SU-DHL-6 (cell line): Measurements from ENCODE around the gene PID1.

Experiments used
- H2AFZ ChIP-seq: fragments of 200-600 bp; sonication (generic); 2 replicates; pipeline ENCODE4 v1.6.1; 2014; ENCODE audit warnings: low read depth, mild to moderate bottlenecking, moderate library complexity, mixed read lengths, antibody characterized with exemption, low read length; ENCODE audit not compliant: severe bottlenecking
- H3F3A ChIP-seq: fragments of 200-600 bp; shearing (Covaris generic); 2 replicates; pipeline ENCODE4 v1.6.0; 2016; ENCODE audit warnings: antibody characterized with exemption, mild to moderate bottlenecking; ENCODE audit not compliant: insufficient read depth
- H3K27ac ChIP-seq: fragments of 200-600 bp; sonication (generic); 2 replicates; pipeline ENCODE4 v1.5.1; 2016; ENCODE audit warnings: low read depth, mild to moderate bottlenecking, low read length, moderate library complexity, mixed read lengths
- H3K27me3 ChIP-seq: fragments of 200-600 bp; sonication (generic), shearing (Covaris generic); 2 replicates; pipeline ENCODE4 v1.6.0; 2014; ENCODE audit warnings: mild to moderate bottlenecking, low read length
- H3K36me3 ChIP-seq: fragments of 200-600 bp; sonication (generic); 2 replicates; pipeline ENCODE4 v1.6.1; 2014; ENCODE audit warnings: mild to moderate bottlenecking, low read length, mixed read lengths
- H3K4me2 ChIP-seq: fragments of 300-600, 200-600 bp; shearing (Covaris generic), sonication (generic); 2 replicates; pipeline ENCODE4 v1.6.0; 2014; ENCODE audit warnings: low read length, low read depth, mild to moderate bottlenecking; ENCODE audit not compliant: poor library complexity, severe bottlenecking
- H3K4me3 ChIP-seq: fragments of 200-600 bp; sonication (generic); 2 replicates; pipeline ENCODE4 v1.5.1; 2014; ENCODE audit warnings: antibody characterized with exemption, low read length, mild to moderate bottlenecking, mixed read lengths; ENCODE audit not compliant: insufficient read depth, poor library complexity, severe bottlenecking
- H3K79me2 ChIP-seq: fragments of 200-600 bp; sonication (generic); 2 replicates; pipeline ENCODE4 v1.6.1; 2014; ENCODE audit warnings: mild to moderate bottlenecking, low read length, moderate library complexity; ENCODE audit not compliant: insufficient read depth
- H3K9ac ChIP-seq: fragments of 200-600 bp; sonication (generic); 2 replicates; pipeline ENCODE4 v1.7.0; 2014; ENCODE audit warnings: mild to moderate bottlenecking, low read length
- H3K9me2 ChIP-seq: fragments of 200-600 bp; sonication (generic); replicated peaks from 2 replicates; pipeline ENCODE4 v1.6.1; 2014; ENCODE audit warnings: low read length; ENCODE audit not compliant: insufficient read depth
- H3K9me3 ChIP-seq: fragments of 200-600 bp; sonication (generic); 2 replicates; pipeline ENCODE4 v1.6.1; 2014; ENCODE audit warnings: low read length, mixed read lengths; ENCODE audit not compliant: insufficient read depth
- H4K20me1 ChIP-seq: fragments of 200-600 bp; sonication (generic); 2 replicates; pipeline ENCODE4 v1.6.1; 2014; ENCODE audit warnings: low read depth, mild to moderate bottlenecking, antibody characterized with exemption, low read length, moderate library complexity, mixed read lengths
- CTCF ChIP-seq: fragments of 200-600 bp; sonication (generic); IDR thresholded peaks from one replicate; pipeline ENCODE4 v1.5.1; 2017; ENCODE audit warnings: antibody characterized with exemption, mild to moderate bottlenecking, low read length, moderate library complexity; ENCODE audit not compliant: insufficient read depth, poor library complexity, severe bottlenecking
- EZH2phosphoT487 ChIP-seq: fragments of 200-600 bp; sonication (generic), shearing (Covaris generic); conservative IDR thresholded peaks from 2 replicates; pipeline ENCODE4 v1.6.1; 2018; ENCODE audit warnings: mild to moderate bottlenecking, antibody characterized with exemption, low read length, moderate library complexity, mixed read lengths

The PID1 gene

GRCh38 chr2:229037621-229038020, 233.5 kb downstream of the PID1 start:
- Histone ChIP-seq H4K20me1 (no peaks in the 10 kb centered on the region), H3K9me2 (no peaks in the 10 kb centered on the region), H3K36me3 (no peaks in the 10 kb centered on the region), H3K9me3 (no peaks in the 10 kb centered on the region), H3K4me3 (no peak overlapping the region), H3K4me2 (no peak overlapping the region), H3K27ac (no peak overlapping the region), H3K9ac (no peak overlapping the region), H3K27me3 (no peaks in the 10 kb centered on the region; the same call in 1 of the 2 replicates), H3K79me2 (no peaks in the 10 kb centered on the region), H3F3A (no peaks in the 10 kb centered on the region), H2AFZ (no peak overlapping the region)
- TF ChIP-seq EZH2phosphoT487 (no peak), CTCF (no peak)

- Histone ChIP-seq H3K9me2 (no peaks in the 10 kb centered on the region), H3F3A (no peaks in the 10 kb centered on the region), H3K4me3 (no peak overlapping the region), H3K79me2 (no peaks in the 10 kb centered on the region), H2AFZ (no peak overlapping the region), H3K9me3 (no peaks in the 10 kb centered on the region), H4K20me1 (no peaks in the 10 kb centered on the region), H3K36me3 (no peaks in the 10 kb centered on the region), H3K27me3 (no peaks in the 10 kb centered on the region; the same call in 1 of the 2 replicates), H3K4me2 (no peak overlapping the region), H3K27ac (no peak overlapping the region), H3K9ac (no peak overlapping the region)
- no peak for TF ChIP-seq EZH2phosphoT487
Observed at GRCh38 chr2:229033816-229034215, 237.3 kb downstream of the PID1 start.

- no peak for TF ChIP-seq CTCF
- no peak for TF ChIP-seq EZH2phosphoT487
- no peak overlapping the region for H2AFZ ChIP-seq
Observed at GRCh38 chr2:229032608-229033234, 238.4 kb downstream of the PID1 start.

GRCh38 chr2:229027353-229028105, 243.6 kb downstream of the PID1 start:
- no peak overlapping the region for H3K27ac ChIP-seq
- no peaks in the 10 kb centered on the region for H4K20me1 ChIP-seq
- H3K9ac ChIP-seq = no peak overlapping the region
- no peaks in the 10 kb centered on the region for H3K27me3 ChIP-seq
- no peaks in the 10 kb centered on the region for H3K36me3 ChIP-seq
- H3K79me2 ChIP-seq = no peaks in the 10 kb centered on the region
- no peaks in the 10 kb centered on the region for H3F3A ChIP-seq
- no peak overlapping the region for H2AFZ ChIP-seq
- no peaks in the 10 kb centered on the region for H3K9me3 ChIP-seq
- TF ChIP-seq CTCF (no peak), EZH2phosphoT487 (no peak)
- no peak overlapping the region for H3K4me2 ChIP-seq
- H3K9me2 ChIP-seq = no peaks in the 10 kb centered on the region
- H3K4me3 ChIP-seq = no peak overlapping the region

More at GRCh38 chr2:229032608-229033234, 238.4 kb downstream of the PID1 start:
- H3K4me3 ChIP-seq = no peak overlapping the region
- H3K4me2 ChIP-seq = no peak overlapping the region
- no peaks in the 10 kb centered on the region for H3K9me3 ChIP-seq
- H3K27me3 ChIP-seq = no peaks in the 10 kb centered on the region; the same call in 1 of the 2 replicates
- H4K20me1 ChIP-seq = no peaks in the 10 kb centered on the region
- no peaks in the 10 kb centered on the region for H3K36me3 ChIP-seq
- no peaks in the 10 kb centered on the region for H3F3A ChIP-seq
- H3K79me2 ChIP-seq = no peaks in the 10 kb centered on the region
- no peaks in the 10 kb centered on the region for H3K9me2 ChIP-seq
- no peak overlapping the region for H3K9ac ChIP-seq
- H3K27ac ChIP-seq = no peak overlapping the region
